Central memory CD8-positive, alpha-beta T cell (primary cell): ENCODE data around the gene TMPRSS6.
"Not testable (repeated sequence)": the region's sequence is repeated elsewhere in the genome, so short reads cannot be mapped to it uniquely, and the experiment has no call there.

Experiments used
- ATAC-seq: fragments of 150-1000 bp; cut with Tn5 transposase; replicated peaks from 2 replicates; pipeline ENCODE4 v1.10.0; 2022; ENCODE audit warnings: mild to moderate bottlenecking, moderate FRiP score, moderate number of reproducible peaks; ENCODE audit not compliant: poor library complexity, severe bottlenecking; ENCODE audit errors: extremely low read depth
- DNase-seq, 2 donors: peaks; one replicate each; pipeline ENCODE4 v3.0.0; 2021; ENCODE audit warnings: low spot score in 2 of 2
- H3K27ac Mint-ChIP-seq: one replicate; pipeline ENCODE4 v1.8.0; 2022; ENCODE audit warnings: low read depth, mild to moderate bottlenecking, moderate library complexity, mixed read lengths
- H3K27me3 Mint-ChIP-seq: one replicate; pipeline ENCODE4 v1.8.0; 2022; ENCODE audit warnings: mixed read lengths
- H3K36me3 Mint-ChIP-seq: one replicate; pipeline ENCODE4 v1.8.0; 2022; ENCODE audit warnings: mild to moderate bottlenecking, moderate library complexity, mixed read lengths; ENCODE audit not compliant: insufficient read depth
- H3K4me1 Mint-ChIP-seq: one replicate; pipeline ENCODE4 v1.8.0; 2022; ENCODE audit warnings: mixed read lengths
- H3K4me3 Mint-ChIP-seq: one replicate; pipeline ENCODE4 v1.8.0; 2022; ENCODE audit warnings: mild to moderate bottlenecking, moderate library complexity, mixed read lengths
- H3K9me3 Mint-ChIP-seq: one replicate; pipeline ENCODE4 v1.8.0; 2022; ENCODE audit warnings: mixed read lengths

Gene TMPRSS6

GRCh38 chr22:37074537-37074936 lies 35.0 kb downstream of the TMPRSS6 start:
- H3K36me3 Mint-ChIP-seq, result peaks cover 8% of the 10 kb centered on the region
- DNase-seq (no peak), ATAC-seq (no peak)
- no peak overlapping the region for H3K4me3 Mint-ChIP-seq
- H3K27me3 Mint-ChIP-seq, result peaks cover 19% of the 10 kb centered on the region
- H3K27ac Mint-ChIP-seq, result no peak overlapping the region
- H3K9me3 Mint-ChIP-seq, result no peaks in the 10 kb centered on the region
- peaks cover 19% of the 10 kb centered on the region for H3K4me1 Mint-ChIP-seq

- Mint-ChIP-seq H3K27ac (no peak overlapping the region), H3K27me3 (peaks cover 22% of the 10 kb centered on the region), H3K4me3 (no peak overlapping the region), H3K36me3 (peaks cover 3% of the 10 kb centered on the region), H3K4me1 (peaks cover under 1% of the 10 kb centered on the region), H3K9me3 (no peaks in the 10 kb centered on the region)
- DNase-seq, result no peak
- ATAC-seq, result no peak
These were observed 36.8 kb downstream of the TMPRSS6 start for GRCh38 chr22:37072673-37073072.

GRCh38 chr22:37071850-37072592 lies 37.5 kb downstream of the TMPRSS6 start:
- H3K36me3 Mint-ChIP-seq, ATAC-seq, H3K9me3 Mint-ChIP-seq: not testable (repeated sequence)

GRCh38 chr22:37070744-37071143 lies 38.8 kb downstream of the TMPRSS6 start:
- H3K4me1 Mint-ChIP-seq, result no peaks in the 10 kb centered on the region
- H3K36me3 Mint-ChIP-seq, result no peaks in the 10 kb centered on the region

More at GRCh38 chr22:37071850-37072592, 37.5 kb downstream of the TMPRSS6 start:
- DNase-seq, H3K4me3 Mint-ChIP-seq, H3K4me1 Mint-ChIP-seq, H3K27ac Mint-ChIP-seq: not testable (repeated sequence)
- peaks cover 22% of the 10 kb centered on the region for H3K27me3 Mint-ChIP-seq

GRCh38 chr22:37070334-37070733 lies 39.2 kb downstream of the TMPRSS6 start:
- Mint-ChIP-seq H3K27ac (no peak overlapping the region), H3K27me3 (peaks cover 13% of the 10 kb centered on the region), H3K9me3 (no peaks in the 10 kb centered on the region), H3K4me1 (no peaks in the 10 kb centered on the region), H3K4me3 (no peak overlapping the region), H3K36me3 (no peaks in the 10 kb centered on the region)
- DNase-seq (no peak), ATAC-seq (no peak)

More at GRCh38 chr22:37070744-37071143, 38.8 kb downstream of the TMPRSS6 start:
- no peaks in the 10 kb centered on the region for H3K9me3 Mint-ChIP-seq
- no peak overlapping the region for H3K27ac Mint-ChIP-seq
- DNase-seq (no peak), ATAC-seq (no peak)
- H3K4me3 Mint-ChIP-seq, result no peak overlapping the region
- H3K27me3 Mint-ChIP-seq, result peaks cover 17% of the 10 kb centered on the region

- no peak overlapping the region for H3K4me3 Mint-ChIP-seq
- peaks cover 10% of the 10 kb centered on the region for H3K27me3 Mint-ChIP-seq
- H3K36me3 Mint-ChIP-seq, result no peaks in the 10 kb centered on the region
- DNase-seq (no peak), ATAC-seq (no peak)
- H3K9me3 Mint-ChIP-seq, result no peaks in the 10 kb centered on the region
- no peak overlapping the region for H3K27ac Mint-ChIP-seq
- H3K4me1 Mint-ChIP-seq, result no peaks in the 10 kb centered on the region
These were observed 39.8 kb downstream of the TMPRSS6 start for GRCh38 chr22:37069719-37070118.

DNA sequence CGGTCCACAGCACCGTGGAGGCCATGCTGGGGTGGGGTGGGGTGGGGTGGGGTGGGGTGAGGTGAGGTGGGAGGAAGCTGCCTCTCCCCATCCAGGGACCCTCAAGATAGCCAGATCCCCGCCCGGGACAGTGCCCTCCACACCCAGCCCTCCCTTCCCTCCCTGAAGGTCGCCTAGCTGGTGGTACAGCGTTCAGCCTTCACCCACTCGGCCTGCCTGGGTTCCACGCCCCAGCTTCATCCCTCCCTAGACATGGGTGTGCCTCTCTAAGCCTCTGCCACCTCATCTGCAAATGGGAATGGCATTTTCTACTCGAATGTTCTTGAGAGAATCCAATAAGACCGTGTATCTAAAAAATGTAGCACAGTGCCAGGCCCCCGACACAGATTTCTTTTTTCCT lies 40.2 kb downstream of the TMPRSS6 start:
- Mint-ChIP-seq H3K4me1 (no peaks in the 10 kb centered on the region), H3K27ac (no peak overlapping the region), H3K27me3 (peaks cover 10% of the 10 kb centered on the region), H3K4me3 (no peak overlapping the region), H3K36me3 (no peaks in the 10 kb centered on the region), H3K9me3 (no peaks in the 10 kb centered on the region)
- DNase-seq (no peak), ATAC-seq (no peak)

- H3K27me3 Mint-ChIP-seq, result peaks cover 10% of the 10 kb centered on the region
- H3K9me3 Mint-ChIP-seq, result no peaks in the 10 kb centered on the region
- H3K4me3 Mint-ChIP-seq, result no peak overlapping the region
- DNase-seq, result no peak
- no peak overlapping the region for H3K27ac Mint-ChIP-seq
- no peaks in the 10 kb centered on the region for H3K4me1 Mint-ChIP-seq
- no peak for ATAC-seq
- no peaks in the 10 kb centered on the region for H3K36me3 Mint-ChIP-seq
These were observed 40.7 kb downstream of the TMPRSS6 start for GRCh38 chr22:37068859-37069258.

- no peak overlapping the region for H3K27ac Mint-ChIP-seq
- no peak overlapping the region for H3K4me3 Mint-ChIP-seq
- H3K36me3 Mint-ChIP-seq, result no peaks in the 10 kb centered on the region
- ATAC-seq (no peak), DNase-seq (no peak)
- H3K9me3 Mint-ChIP-seq, result no peaks in the 10 kb centered on the region
- peaks cover 10% of the 10 kb centered on the region for H3K27me3 Mint-ChIP-seq
- H3K4me1 Mint-ChIP-seq, result no peaks in the 10 kb centered on the region
These were observed 42.1 kb downstream of the TMPRSS6 start for GRCh38 chr22:37067428-37067827.

DNA sequence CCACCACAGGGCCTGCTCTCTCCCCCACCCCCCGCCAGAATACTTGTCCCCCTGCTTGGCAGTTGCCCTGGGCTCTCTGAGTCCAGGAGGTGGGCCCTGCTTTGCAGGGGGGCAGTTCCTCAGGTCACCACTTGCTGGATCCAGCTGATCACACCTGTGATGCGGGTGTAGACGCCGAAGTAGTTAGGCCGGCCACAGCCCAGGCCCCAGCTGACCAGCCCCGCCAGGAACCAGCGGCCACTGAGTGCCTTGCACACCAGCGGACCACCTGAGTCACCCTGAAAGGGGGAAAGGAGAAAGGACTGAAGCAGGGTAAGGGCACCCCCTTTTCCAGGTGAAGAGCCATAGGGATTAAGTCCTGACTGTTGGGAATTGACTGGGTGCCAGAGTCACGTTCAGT lies 43.6 kb downstream of the TMPRSS6 start:
- Mint-ChIP-seq H3K27ac (no peak overlapping the region), H3K36me3 (no peaks in the 10 kb centered on the region), H3K4me3 (no peak overlapping the region), H3K27me3 (peaks cover 10% of the 10 kb centered on the region), H3K9me3 (no peaks in the 10 kb centered on the region), H3K4me1 (peaks cover 6% of the 10 kb centered on the region)
- DNase-seq (no peak), ATAC-seq (no peak)

GRCh38 chr22:37065180-37065579 lies 44.3 kb downstream of the TMPRSS6 start:
- ATAC-seq, result no peak
- DNase-seq, result no peak
- Mint-ChIP-seq H3K36me3 (peaks cover 3% of the 10 kb centered on the region), H3K4me1 (peaks cover 12% of the 10 kb centered on the region), H3K27ac (no peak overlapping the region), H3K9me3 (no peaks in the 10 kb centered on the region), H3K27me3 (peaks cover 9% of the 10 kb centered on the region), H3K4me3 (no peak overlapping the region)

DNA sequence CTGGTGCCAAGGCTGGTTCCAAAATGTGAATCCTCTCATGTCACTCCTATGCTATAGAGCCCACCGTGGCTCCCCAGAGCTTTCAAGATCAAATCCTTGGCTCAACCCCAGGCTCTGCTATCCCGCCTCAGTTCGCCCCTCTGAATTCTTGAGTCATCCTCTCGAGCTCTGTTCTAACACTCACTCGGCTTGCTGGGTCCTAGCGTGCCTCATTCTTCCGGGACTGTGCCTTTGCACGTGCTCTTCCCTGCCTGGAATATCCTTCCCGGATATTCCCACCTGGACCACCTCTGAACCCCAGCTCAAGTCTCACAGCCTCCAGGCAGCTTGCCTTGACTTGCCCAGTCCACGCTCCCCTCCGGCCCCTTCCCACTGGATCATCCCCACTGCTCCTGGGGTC lies 45.0 kb downstream of the TMPRSS6 start:
- H3K4me3 Mint-ChIP-seq, result no peak overlapping the region
- peaks cover 4% of the 10 kb centered on the region for H3K36me3 Mint-ChIP-seq
- H3K9me3 Mint-ChIP-seq, result no peaks in the 10 kb centered on the region
- DNase-seq (no peak), ATAC-seq (no peak)
- peaks cover 3% of the 10 kb centered on the region for H3K27me3 Mint-ChIP-seq
- H3K4me1 Mint-ChIP-seq, result peaks cover 17% of the 10 kb centered on the region
- H3K27ac Mint-ChIP-seq, result no peak overlapping the region
